ENCODE measurements around the gene TMEM132A. TPM values are rescaled to one million over a fixed set of nuclear protein-coding genes. Genes with fewer than 3 reads are reported as not detected.
A peak's percentile ranks its signal among the peaks of the same experiment; 100 is the strongest.

TMEM132A gene
- polyA plus RNA-seq, 2 of the 4 experiments (the other 2 are of a cell fraction): 18.1 to 88.0 TPM

DNA sequence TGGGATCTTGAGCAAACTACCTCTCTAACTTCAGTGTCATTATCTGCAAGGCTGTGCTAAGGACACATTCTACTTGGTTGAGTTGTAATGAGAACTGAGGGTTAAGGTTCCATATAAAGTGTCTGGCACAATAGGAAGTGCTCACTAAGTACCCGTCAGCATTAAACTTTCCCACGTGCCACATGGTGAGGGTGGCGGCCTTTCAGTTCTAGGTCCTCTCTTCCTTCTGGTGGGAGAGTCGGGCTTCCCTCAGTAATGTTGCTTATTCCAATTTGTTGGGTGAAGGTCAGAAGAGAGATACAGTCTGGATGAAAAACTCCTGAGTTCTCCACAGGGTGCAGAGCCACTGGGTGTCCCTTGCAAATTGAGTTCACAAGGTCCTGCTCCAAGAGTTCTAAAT, 42.6 kb downstream of the TMEM132A start:
- no peak for ATAC-seq
- ChIA-PET CTCF (interaction anchor here (0.7 to 4.7 kb wide), 3 partner anchors 17 to 221 kb away, joined by 3 to 19 read pairs (median 4); no protein-coding TSS in a partner anchor), POLR2A (no interaction called here)
- 43% methylated on average over 2 of the region's 4 CpGs for WGBS (ENCODE audit: missing lambda C conversion rate)
- TF ChIP-seq, protein P1, sequence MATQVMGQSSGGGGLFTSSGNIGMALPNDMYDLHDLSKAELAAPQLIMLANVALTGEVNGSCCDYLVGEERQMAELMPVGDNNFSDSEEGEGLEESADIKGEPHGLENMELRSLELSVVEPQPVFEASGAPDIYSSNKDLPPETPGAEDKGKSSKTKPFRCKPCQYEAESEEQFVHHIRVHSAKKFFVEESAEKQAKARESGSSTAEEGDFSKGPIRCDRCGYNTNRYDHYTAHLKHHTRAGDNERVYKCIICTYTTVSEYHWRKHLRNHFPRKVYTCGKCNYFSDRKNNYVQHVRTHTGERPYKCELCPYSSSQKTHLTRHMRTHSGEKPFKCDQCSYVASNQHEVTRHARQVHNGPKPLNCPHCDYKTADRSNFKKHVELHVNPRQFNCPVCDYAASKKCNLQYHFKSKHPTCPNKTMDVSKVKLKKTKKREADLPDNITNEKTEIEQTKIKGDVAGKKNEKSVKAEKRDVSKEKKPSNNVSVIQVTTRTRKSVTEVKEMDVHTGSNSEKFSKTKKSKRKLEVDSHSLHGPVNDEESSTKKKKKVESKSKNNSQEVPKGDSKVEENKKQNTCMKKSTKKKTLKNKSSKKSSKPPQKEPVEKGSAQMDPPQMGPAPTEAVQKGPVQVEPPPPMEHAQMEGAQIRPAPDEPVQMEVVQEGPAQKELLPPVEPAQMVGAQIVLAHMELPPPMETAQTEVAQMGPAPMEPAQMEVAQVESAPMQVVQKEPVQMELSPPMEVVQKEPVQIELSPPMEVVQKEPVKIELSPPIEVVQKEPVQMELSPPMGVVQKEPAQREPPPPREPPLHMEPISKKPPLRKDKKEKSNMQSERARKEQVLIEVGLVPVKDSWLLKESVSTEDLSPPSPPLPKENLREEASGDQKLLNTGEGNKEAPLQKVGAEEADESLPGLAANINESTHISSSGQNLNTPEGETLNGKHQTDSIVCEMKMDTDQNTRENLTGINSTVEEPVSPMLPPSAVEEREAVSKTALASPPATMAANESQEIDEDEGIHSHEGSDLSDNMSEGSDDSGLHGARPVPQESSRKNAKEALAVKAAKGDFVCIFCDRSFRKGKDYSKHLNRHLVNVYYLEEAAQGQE (IDR thresholded peaks at IDR 0.05): no peak
- TF ChIP-seq ESRRA (IDR thresholded peaks at IDR 0.05; ENCODE audit: borderline replicate concordance, low read length): no peak
- TF ChIP-seq ZSCAN20 (CRISPR knock-in tag; IDR thresholded peaks at IDR 0.05): no peak
- no peak for TF ChIP-seq EHMT2 (IDR thresholded peaks at IDR 0.05; ENCODE audit: low read depth)
- TF ChIP-seq HOXA7 (CRISPR knock-in tag; IDR thresholded peaks at IDR 0.05): no peak
- TF ChIP-seq HOXB5 (CRISPR knock-in tag; IDR thresholded peaks at IDR 0.05): no peak
- TF ChIP-seq MAZ (IDR thresholded peaks at IDR 0.05; ENCODE audit: borderline replicate concordance, low read depth, low read length): no peak
- no peak for TF ChIP-seq RNF2 (IDR thresholded peaks at IDR 0.05; ENCODE audit: borderline replicate concordance, low read depth)
- no peak for FAIRE-seq
- Histone ChIP-seq H3K27ac (no peak overlapping the region), H3K4me1 (no peaks in the 10 kb centered on the region), H3K4me3 (no peak overlapping the region), H3K9me3 (peaks cover 14% of the 10 kb centered on the region), H3K4me2 (no peak overlapping the region)
- no peak for DNase-seq (ENCODE audit: low read depth in 1 of 2, low spot score in 1 of 2)

DNA sequence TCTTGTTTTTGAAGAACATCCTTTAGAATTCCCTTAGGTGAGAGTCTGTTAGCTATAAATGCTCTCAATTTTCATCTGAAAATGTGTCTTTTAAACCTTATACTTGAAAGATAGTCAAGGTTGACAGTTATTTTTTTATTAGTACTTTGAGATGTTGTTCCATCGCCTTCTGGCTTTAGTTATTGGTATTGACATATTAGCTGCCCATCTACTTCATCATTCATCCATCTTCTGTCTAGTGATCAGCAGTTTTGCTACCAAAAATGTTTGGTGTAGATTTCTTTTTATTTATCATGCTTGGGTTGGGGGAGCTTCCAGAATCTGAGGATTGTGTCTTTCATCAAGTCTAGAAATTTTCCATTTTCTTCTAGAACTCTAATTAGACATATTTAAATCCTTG, 44.0 kb downstream of the TMEM132A start:
- FAIRE-seq (no peak), DNase-seq (ENCODE audit: low read depth in 1 of 2, low spot score in 1 of 2) (no peak), ATAC-seq (no peak)
- 30% methylated on average over 1 of the region's 1 CpG for whole genome bisulfite sequencing (ENCODE audit: missing lambda C conversion rate)
- peaks cover 14% of the 10 kb centered on the region for H3K9me3 ChIP-seq
- no peak overlapping the region for H3K4me2 ChIP-seq
- no peak overlapping the region for H3K4me3 ChIP-seq
- no peaks in the 10 kb centered on the region for H3K4me1 ChIP-seq
- no peak overlapping the region for H3K27ac ChIP-seq
- CTCF ChIA-PET: interaction anchor here (1.1 to 4.7 kb wide), 5 partner anchors 14 to 219 kb away, joined by 3 to 19 read pairs (median 5); no protein-coding TSS in a partner anchor
- POLR2A ChIA-PET: no interaction called here
- TF ChIP-seq GATA3 (IDR thresholded peaks at IDR 0.05; ENCODE audit: borderline replicate concordance): no peak
- no peak for TF ChIP-seq MAZ (IDR thresholded peaks at IDR 0.05; ENCODE audit: borderline replicate concordance, low read depth, low read length)

DNA sequence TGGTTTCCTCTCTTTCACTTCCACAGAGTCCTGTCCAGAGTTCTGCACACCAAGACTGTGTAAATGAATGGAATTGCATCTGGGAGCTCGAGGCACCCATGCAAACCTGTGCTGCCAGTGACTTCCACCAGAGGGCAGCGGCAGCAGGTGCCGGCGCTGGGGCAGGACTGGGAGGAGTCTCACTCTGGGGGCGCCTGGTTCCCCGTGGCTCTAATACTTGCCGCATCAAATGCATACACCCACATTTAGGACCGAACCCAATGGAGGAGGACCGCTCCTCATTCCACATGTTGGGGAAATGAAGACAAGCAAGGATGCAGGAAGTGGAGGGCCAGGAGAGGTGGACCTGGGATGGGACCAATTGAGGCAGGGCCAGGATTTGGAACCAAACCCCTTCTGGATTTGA, 46.1 kb downstream of the TMEM132A start:
- H3K4me2 ChIP-seq: no peak overlapping the region; the same call in 2 of the 3 replicates
- WGBS (ENCODE audit: missing lambda C conversion rate): 19% methylated on average over 9 of the region's 9 CpGs
- no peak overlapping the region for H3K4me3 ChIP-seq
- TF ChIP-seq, protein P2, sequence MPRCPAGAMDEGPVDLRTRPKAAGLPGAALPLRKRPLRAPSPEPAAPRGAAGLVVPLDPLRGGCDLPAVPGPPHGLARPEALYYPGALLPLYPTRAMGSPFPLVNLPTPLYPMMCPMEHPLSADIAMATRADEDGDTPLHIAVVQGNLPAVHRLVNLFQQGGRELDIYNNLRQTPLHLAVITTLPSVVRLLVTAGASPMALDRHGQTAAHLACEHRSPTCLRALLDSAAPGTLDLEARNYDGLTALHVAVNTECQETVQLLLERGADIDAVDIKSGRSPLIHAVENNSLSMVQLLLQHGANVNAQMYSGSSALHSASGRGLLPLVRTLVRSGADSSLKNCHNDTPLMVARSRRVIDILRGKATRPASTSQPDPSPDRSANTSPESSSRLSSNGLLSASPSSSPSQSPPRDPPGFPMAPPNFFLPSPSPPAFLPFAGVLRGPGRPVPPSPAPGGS (IDR thresholded peaks at IDR 0.05): no peak
- TF ChIP-seq TP53 (CRISPR knock-in tag; IDR thresholded peaks at IDR 0.05) (no peak), ZFP36 (IDR thresholded peaks at IDR 0.05; ENCODE audit: borderline replicate concordance, partially characterized antibody) (no peak), HOXB5 (CRISPR knock-in tag; IDR thresholded peaks at IDR 0.05) (no peak), SMC3 (IDR thresholded peaks at IDR 0.05) (peak; percentile 73), RAD21 (conservative IDR thresholded peaks at IDR 0.05 in 1 of 2, IDR thresholded peaks at IDR 0.05 in 1 of 2) (peak; percentile 54 to 56)
- TF ChIP-seq, protein P3, sequence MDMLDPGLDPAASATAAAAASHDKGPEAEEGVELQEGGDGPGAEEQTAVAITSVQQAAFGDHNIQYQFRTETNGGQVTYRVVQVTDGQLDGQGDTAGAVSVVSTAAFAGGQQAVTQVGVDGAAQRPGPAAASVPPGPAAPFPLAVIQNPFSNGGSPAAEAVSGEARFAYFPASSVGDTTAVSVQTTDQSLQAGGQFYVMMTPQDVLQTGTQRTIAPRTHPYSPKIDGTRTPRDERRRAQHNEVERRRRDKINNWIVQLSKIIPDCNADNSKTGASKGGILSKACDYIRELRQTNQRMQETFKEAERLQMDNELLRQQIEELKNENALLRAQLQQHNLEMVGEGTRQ (IDR thresholded peaks at IDR 0.05): no peak
- TF ChIP-seq, protein P4, sequence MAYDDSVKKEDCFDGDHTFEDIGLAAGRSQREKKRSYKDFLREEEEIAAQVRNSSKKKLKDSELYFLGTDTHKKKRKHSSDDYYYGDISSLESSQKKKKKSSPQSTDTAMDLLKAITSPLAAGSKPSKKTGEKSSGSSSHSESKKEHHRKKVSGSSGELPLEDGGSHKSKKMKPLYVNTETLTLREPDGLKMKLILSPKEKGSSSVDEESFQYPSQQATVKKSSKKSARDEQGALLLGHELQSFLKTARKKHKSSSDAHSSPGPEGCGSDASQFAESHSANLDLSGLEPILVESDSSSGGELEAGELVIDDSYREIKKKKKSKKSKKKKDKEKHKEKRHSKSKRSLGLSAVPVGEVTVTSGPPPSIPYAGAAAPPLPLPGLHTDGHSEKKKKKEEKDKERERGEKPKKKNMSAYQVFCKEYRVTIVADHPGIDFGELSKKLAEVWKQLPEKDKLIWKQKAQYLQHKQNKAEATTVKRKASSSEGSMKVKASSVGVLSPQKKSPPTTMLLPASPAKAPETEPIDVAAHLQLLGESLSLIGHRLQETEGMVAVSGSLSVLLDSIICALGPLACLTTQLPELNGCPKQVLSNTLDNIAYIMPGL (CRISPR knock-in tag; IDR thresholded peaks at IDR 0.05; ENCODE audit: borderline replicate concordance): no peak
- TF ChIP-seq, protein P5, sequence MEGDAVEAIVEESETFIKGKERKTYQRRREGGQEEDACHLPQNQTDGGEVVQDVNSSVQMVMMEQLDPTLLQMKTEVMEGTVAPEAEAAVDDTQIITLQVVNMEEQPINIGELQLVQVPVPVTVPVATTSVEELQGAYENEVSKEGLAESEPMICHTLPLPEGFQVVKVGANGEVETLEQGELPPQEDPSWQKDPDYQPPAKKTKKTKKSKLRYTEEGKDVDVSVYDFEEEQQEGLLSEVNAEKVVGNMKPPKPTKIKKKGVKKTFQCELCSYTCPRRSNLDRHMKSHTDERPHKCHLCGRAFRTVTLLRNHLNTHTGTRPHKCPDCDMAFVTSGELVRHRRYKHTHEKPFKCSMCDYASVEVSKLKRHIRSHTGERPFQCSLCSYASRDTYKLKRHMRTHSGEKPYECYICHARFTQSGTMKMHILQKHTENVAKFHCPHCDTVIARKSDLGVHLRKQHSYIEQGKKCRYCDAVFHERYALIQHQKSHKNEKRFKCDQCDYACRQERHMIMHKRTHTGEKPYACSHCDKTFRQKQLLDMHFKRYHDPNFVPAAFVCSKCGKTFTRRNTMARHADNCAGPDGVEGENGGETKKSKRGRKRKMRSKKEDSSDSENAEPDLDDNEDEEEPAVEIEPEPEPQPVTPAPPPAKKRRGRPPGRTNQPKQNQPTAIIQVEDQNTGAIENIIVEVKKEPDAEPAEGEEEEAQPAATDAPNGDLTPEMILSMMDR (IDR thresholded peaks at IDR 0.05): peak; percentile 59
- TF ChIP-seq, protein P6, sequence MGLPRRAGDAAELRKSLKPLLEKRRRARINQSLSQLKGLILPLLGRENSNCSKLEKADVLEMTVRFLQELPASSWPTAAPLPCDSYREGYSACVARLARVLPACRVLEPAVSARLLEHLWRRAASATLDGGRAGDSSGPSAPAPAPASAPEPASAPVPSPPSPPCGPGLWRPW (IDR thresholded peaks at IDR 0.05): no peak
- peaks cover 14% of the 10 kb centered on the region for H3K9me3 ChIP-seq
- no peak overlapping the region for H3K27ac ChIP-seq
- ATAC-seq (peak; percentile 80 to 91), FAIRE-seq (no peak), DNase-seq (ENCODE audit: low read depth in 1 of 2, low spot score in 1 of 2) (peak; percentile 38 to 49)
- ChIA-PET POLR2A (no interaction called here), CTCF (interaction anchor here (0.8 to 4.7 kb wide), 17 partner anchors 8 to 217 kb away, joined by 3 to 19 read pairs (median 4); no protein-coding TSS in a partner anchor)
- no peaks in the 10 kb centered on the region for H3K4me1 ChIP-seq

Measured in A549 (cell line).